Neural cell (in vitro differentiated cells): ENCODE results near the gene PTGIS. TPM values are rescaled to one million over a fixed set of nuclear protein-coding genes. Genes with fewer than 3 reads are reported as not detected.

Experiments used
- H2AFZ ChIP-seq: fragments of 200-600, 300-800 bp; sonication (generic), shearing (Covaris generic); 2 replicates; pipeline ENCODE4 v1.6.0; 2014; ENCODE audit warnings: low read depth, mild to moderate bottlenecking, antibody characterized with exemption, low read length, moderate library complexity
- H3F3A ChIP-seq: fragments of 200-600 bp; shearing (Covaris generic); 2 replicates; pipeline ENCODE4 v1.6.1; 2016; ENCODE audit warnings: mild to moderate bottlenecking, moderate library complexity, mixed read lengths, antibody characterized with exemption, low read length; ENCODE audit not compliant: insufficient read depth, poor library complexity, severe bottlenecking
- H3K27ac ChIP-seq: fragments of 200-600, 300-800 bp; sonication (generic), shearing (Covaris generic); 2 replicates; pipeline ENCODE4 v1.5.1; 2014; ENCODE audit warnings: mild to moderate bottlenecking, low read length, moderate library complexity
- H3K27me3 ChIP-seq: fragments of 300-800, 200-600 bp; sonication (generic), shearing (Covaris generic); 2 replicates; pipeline ENCODE4 v1.6.0; 2014; ENCODE audit warnings: mild to moderate bottlenecking, low read depth, low read length, moderate library complexity; ENCODE audit not compliant: insufficient read depth
- H3K36me3 ChIP-seq: fragments of 300-800, 200-600 bp; sonication (generic), shearing (Covaris generic); 2 replicates; pipeline ENCODE4 v1.5.1; 2014; ENCODE audit warnings: mild to moderate bottlenecking, antibody characterized with exemption, low read length, moderate library complexity; ENCODE audit not compliant: insufficient read depth
- H3K4me2 ChIP-seq: fragments of 300-800, 200-600 bp; sonication (generic), shearing (Covaris generic); 2 replicates; pipeline ENCODE4 v1.6.0; 2014; ENCODE audit warnings: mild to moderate bottlenecking, low read length
- H3K4me3 ChIP-seq: fragments of 300-800, 200-600 bp; sonication (generic), shearing (Covaris generic); 2 replicates; pipeline ENCODE4 v1.5.1; 2014; ENCODE audit warnings: mild to moderate bottlenecking, low read length, moderate library complexity
- H3K79me2 ChIP-seq: fragments of 200-600 bp; shearing (Covaris generic); replicated peaks from 2 replicates; pipeline ENCODE4 v1.6.0; 2014; ENCODE audit warnings: mild to moderate bottlenecking, low read length, moderate library complexity; ENCODE audit not compliant: insufficient read depth
- H3K9ac ChIP-seq: fragments of 300-800, 200-600 bp; sonication (generic), shearing (Covaris generic); 2 replicates; pipeline ENCODE4 v1.6.1; 2016; ENCODE audit warnings: mild to moderate bottlenecking, low read length, mixed read lengths
- H3K9me2 ChIP-seq: fragments of 200-600 bp; shearing (Covaris generic); 2 replicates; pipeline ENCODE4 v1.6.1; 2016; ENCODE audit warnings: mild to moderate bottlenecking, low read length, mixed read lengths; ENCODE audit not compliant: insufficient read depth
- H3K9me3 ChIP-seq: fragments of 200-600, 300-800 bp; sonication (generic), shearing (Covaris generic); 2 replicates; pipeline ENCODE4 v1.6.1; 2016; ENCODE audit warnings: mild to moderate bottlenecking, mixed run types, low read length, moderate library complexity, mixed read lengths
- H4K20me1 ChIP-seq: fragments of 200-600 bp; shearing (Covaris generic); 2 replicates; pipeline ENCODE4 v1.6.1; 2016; ENCODE audit warnings: mild to moderate bottlenecking, mixed run types; ENCODE audit not compliant: insufficient read depth
- CTCF ChIP-seq: fragments of 450-650 bp; IDR thresholded peaks from 2 replicates; pipeline ENCODE4 v1.5.1; 2014; ENCODE audit warnings: antibody characterized with exemption, mild to moderate bottlenecking, moderate library complexity; ENCODE audit not compliant: poor library complexity, severe bottlenecking
- EP300 ChIP-seq: fragments of 450-650 bp; conservative IDR thresholded peaks from 2 replicates; pipeline ENCODE4 v1.6.1; 2014; ENCODE audit warnings: antibody characterized with exemption, mild to moderate bottlenecking, moderate library complexity; ENCODE audit not compliant: poor library complexity, severe bottlenecking
- EZH2 ChIP-seq: fragments of 200-600, 300-800 bp; shearing (Covaris generic), sonication (generic); IDR thresholded peaks from 2 replicates; pipeline ENCODE4 v1.6.1; 2014; ENCODE audit warnings: antibody characterized with exemption, low read length, borderline replicate concordance, mild to moderate bottlenecking; ENCODE audit not compliant: insufficient read depth, poor library complexity, severe bottlenecking
- MXI1 ChIP-seq: fragments of 450-650 bp; conservative IDR thresholded peaks from 2 replicates; pipeline ENCODE4 v1.6.1; 2014; ENCODE audit warnings: antibody characterized with exemption, mild to moderate bottlenecking; ENCODE audit not compliant: poor library complexity, severe bottlenecking
- POLR2AphosphoS5 ChIP-seq: IDR thresholded peaks from 2 replicates; pipeline ENCODE4 v1.6.1; 2012
- RAD21 ChIP-seq: fragments of 450-650 bp; conservative IDR thresholded peaks from 2 replicates; pipeline ENCODE4 v1.6.1; 2014; ENCODE audit warnings: antibody characterized with exemption, mild to moderate bottlenecking, moderate library complexity
- REST ChIP-seq: IDR thresholded peaks from 2 replicates; pipeline ENCODE4 v1.6.1; 2012; ENCODE audit warnings: borderline replicate concordance
- SMC3 ChIP-seq: fragments of 450-650 bp; conservative IDR thresholded peaks from 2 replicates; pipeline ENCODE4 v1.6.1; 2014; ENCODE audit warnings: antibody characterized with exemption, mild to moderate bottlenecking, moderate library complexity; ENCODE audit not compliant: poor library complexity
- TAF1 ChIP-seq: IDR thresholded peaks from 2 replicates; pipeline ENCODE4 v1.6.1; 2012; ENCODE audit warnings: low read depth
- polyA plus RNA-seq: library from polyadenylated mRNA; depleted of rRNA; stranded (reverse); fragments of >200 nt; gene quantifications from 2 replicates; pipeline ENCODE4 v1.2.3, GENCODE V29; 2014

PTGIS gene
- polyA plus RNA-seq, 1 donor from 2014 or later, result 3.2 TPM

GRCh38 chr20:49595811-49596561, 28.0 kb upstream of the PTGIS start:
- H3K9me2 ChIP-seq, result no peaks in the 10 kb centered on the region
- H3K9ac ChIP-seq, result no peak overlapping the region
- no peak overlapping the region for H2AFZ ChIP-seq
- H3K4me2 ChIP-seq, result no peak overlapping the region
- H3K4me3 ChIP-seq, result no peak overlapping the region
- no peaks in the 10 kb centered on the region for H4K20me1 ChIP-seq
- H3K27me3 ChIP-seq, result no peaks in the 10 kb centered on the region
- no peaks in the 10 kb centered on the region for H3K79me2 ChIP-seq
- no peaks in the 10 kb centered on the region for H3K9me3 ChIP-seq
- H3K27ac ChIP-seq, result no peak overlapping the region
- H3F3A ChIP-seq, result no peaks in the 10 kb centered on the region
- TF ChIP-seq TAF1, result no peak
- TF ChIP-seq CTCF, result no peak
- no peak for TF ChIP-seq REST
- TF ChIP-seq RAD21, result no peak
- no peak for TF ChIP-seq SMC3
- no peak for TF ChIP-seq MXI1
- no peak for TF ChIP-seq EZH2
- no peak for TF ChIP-seq EP300
- no peak for TF ChIP-seq POLR2AphosphoS5
- H3K36me3 ChIP-seq, result no peaks in the 10 kb centered on the region

- H3K9ac ChIP-seq, result no peak overlapping the region
- H3F3A ChIP-seq, result no peaks in the 10 kb centered on the region
- H3K9me2 ChIP-seq, result no peaks in the 10 kb centered on the region
- no peak overlapping the region for H3K4me3 ChIP-seq
- no peak overlapping the region for H3K4me2 ChIP-seq
- H3K79me2 ChIP-seq, result no peaks in the 10 kb centered on the region
- H3K36me3 ChIP-seq, result no peaks in the 10 kb centered on the region
- TF ChIP-seq MXI1, result no peak
- no peak for TF ChIP-seq TAF1
- TF ChIP-seq RAD21, result no peak
- TF ChIP-seq SMC3, result no peak
- no peak for TF ChIP-seq CTCF
- no peak for TF ChIP-seq EP300
- no peak for TF ChIP-seq EZH2
- TF ChIP-seq REST, result no peak
- no peak for TF ChIP-seq POLR2AphosphoS5
- H3K27ac ChIP-seq, result no peak overlapping the region
- H3K9me3 ChIP-seq, result no peaks in the 10 kb centered on the region
- H2AFZ ChIP-seq, result no peak overlapping the region
- no peaks in the 10 kb centered on the region for H3K27me3 ChIP-seq
- no peaks in the 10 kb centered on the region for H4K20me1 ChIP-seq
Measured at GRCh38 chr20:49595346-49595745, 27.4 kb upstream of the PTGIS start.
